Keratinocyte (primary cell): Measurements from ENCODE around the gene CCDC141.

Experiments used
- EZH2 ChIP-seq: IDR thresholded peaks from one replicate; pipeline ENCODE4 v1.6.1; 2012; ENCODE audit warnings: inconsistent platforms, mild to moderate bottlenecking, low read length, moderate library complexity
- TF ChIP-seq, protein P1 (sequence below), 3 experiments: IDR thresholded peaks in 1 of 3; conservative IDR thresholded peaks in 1 of 3; optimal IDR thresholded peaks in 1 of 3; 2 replicates in 2 of 3; 3 replicates in 1 of 3; pipeline versions ENCODE3 to v1.5.1; 2011; ENCODE audit warnings: low read length in 3 of 3, mild to moderate bottlenecking in 3 of 3, moderate library complexity in 2 of 3, control low read depth in 1 of 3, inconsistent platforms in 1 of 3; ENCODE audit not compliant: insufficient read depth in 2 of 3; ENCODE audit errors: extremely low read depth in 1 of 3

DNA sequence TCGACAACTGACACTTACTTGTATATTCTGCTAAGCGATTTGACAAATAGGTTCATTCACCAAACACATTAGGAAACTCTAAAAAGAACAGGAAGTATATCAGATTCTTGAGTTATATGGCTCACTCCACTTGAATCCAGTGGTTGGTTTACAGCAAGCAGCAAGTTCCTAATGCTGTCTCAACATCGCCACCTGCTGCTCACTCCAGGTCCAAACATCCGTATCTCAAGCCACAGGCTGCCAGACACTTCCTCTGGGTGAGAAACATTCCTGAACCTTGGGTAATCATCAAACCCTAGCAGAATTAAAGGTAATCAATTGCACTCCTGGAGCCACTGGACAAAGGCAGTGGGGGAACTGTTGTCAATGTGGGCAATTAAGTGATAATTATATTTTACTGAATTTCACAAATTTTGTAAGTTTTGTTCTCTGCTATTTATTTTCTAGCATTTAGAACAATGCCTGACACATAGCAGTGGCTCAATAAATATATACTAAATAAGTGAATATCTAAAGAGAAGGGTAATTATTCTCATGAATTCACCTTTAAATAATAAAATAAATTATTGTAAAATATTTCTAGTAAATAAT is 135.6 kb downstream of the CCDC141 start:
- TF ChIP-seq EZH2: no peak
- TF ChIP-seq, protein P1, sequence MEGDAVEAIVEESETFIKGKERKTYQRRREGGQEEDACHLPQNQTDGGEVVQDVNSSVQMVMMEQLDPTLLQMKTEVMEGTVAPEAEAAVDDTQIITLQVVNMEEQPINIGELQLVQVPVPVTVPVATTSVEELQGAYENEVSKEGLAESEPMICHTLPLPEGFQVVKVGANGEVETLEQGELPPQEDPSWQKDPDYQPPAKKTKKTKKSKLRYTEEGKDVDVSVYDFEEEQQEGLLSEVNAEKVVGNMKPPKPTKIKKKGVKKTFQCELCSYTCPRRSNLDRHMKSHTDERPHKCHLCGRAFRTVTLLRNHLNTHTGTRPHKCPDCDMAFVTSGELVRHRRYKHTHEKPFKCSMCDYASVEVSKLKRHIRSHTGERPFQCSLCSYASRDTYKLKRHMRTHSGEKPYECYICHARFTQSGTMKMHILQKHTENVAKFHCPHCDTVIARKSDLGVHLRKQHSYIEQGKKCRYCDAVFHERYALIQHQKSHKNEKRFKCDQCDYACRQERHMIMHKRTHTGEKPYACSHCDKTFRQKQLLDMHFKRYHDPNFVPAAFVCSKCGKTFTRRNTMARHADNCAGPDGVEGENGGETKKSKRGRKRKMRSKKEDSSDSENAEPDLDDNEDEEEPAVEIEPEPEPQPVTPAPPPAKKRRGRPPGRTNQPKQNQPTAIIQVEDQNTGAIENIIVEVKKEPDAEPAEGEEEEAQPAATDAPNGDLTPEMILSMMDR (optimal IDR thresholded peaks at IDR 0.05 in 1 of 3, IDR thresholded peaks at IDR 0.05 in 1 of 3, conservative IDR thresholded peaks at IDR 0.05 in 1 of 3; ENCODE audit: extremely low read depth in 1 of 3, insufficient read depth in 2 of 3, low read length in 3 of 3): peak; percentile 75 to 95 (median 90)
